GM23338 (cell line): ENCODE data around the gene NUFIP2.

ENCODE experiments used
- CREB1 ChIP-seq: fragments of 250-450 bp; sonication (Bioruptor Pico); IDR thresholded peaks from 2 replicates; pipeline ENCODE4 v1.5.0; 2020; ENCODE audit warnings: low read depth, mild to moderate bottlenecking, moderate library complexity
- EZH2 ChIP-seq: fragments of 200-600 bp; sonication (generic); IDR thresholded peaks from one replicate; pipeline ENCODE4 v1.8.0; 2017; ENCODE audit warnings: antibody characterized with exemption, mild to moderate bottlenecking, low read depth; ENCODE audit not compliant: unreplicated experiment
- EZH2phosphoT487 ChIP-seq: fragments of 200-600 bp; sonication (generic); IDR thresholded peaks from one replicate; pipeline ENCODE4 v1.8.1; 2018; ENCODE audit warnings: antibody characterized with exemption; ENCODE audit not compliant: unreplicated experiment
- POLR2AphosphoS5 ChIP-seq: IDR thresholded peaks from 2 replicates; pipeline ENCODE4 v1.6.1; 2016; ENCODE audit warnings: antibody characterized with exemption, low read depth
- ZNF114 ChIP-seq: fragments of 250-450 bp; sonication (Bioruptor Pico); IDR thresholded peaks from 2 replicates; pipeline ENCODE4 v1.5.0; 2020; ENCODE audit warnings: mild to moderate bottlenecking, moderate library complexity
- ZNF331 ChIP-seq: fragments of 250-450 bp; sonication (Bioruptor Pico); IDR thresholded peaks from 2 replicates; pipeline ENCODE4 v1.5.0; 2020; ENCODE audit warnings: low read depth, mild to moderate bottlenecking, moderate library complexity
- TF ChIP-seq, protein P1 (sequence below), 2 experiments: fragments of 200-600 bp in 1 of 2; sonication (generic) in 1 of 2; conservative IDR thresholded peaks; 2 replicates each; pipeline versions ENCODE4 v1.5.1 to v1.6.1; 2016 to 2017; ENCODE audit warnings: antibody characterized with exemption in 2 of 2, low read depth in 2 of 2, mild to moderate bottlenecking in 2 of 2, moderate library complexity in 1 of 2

DNA sequence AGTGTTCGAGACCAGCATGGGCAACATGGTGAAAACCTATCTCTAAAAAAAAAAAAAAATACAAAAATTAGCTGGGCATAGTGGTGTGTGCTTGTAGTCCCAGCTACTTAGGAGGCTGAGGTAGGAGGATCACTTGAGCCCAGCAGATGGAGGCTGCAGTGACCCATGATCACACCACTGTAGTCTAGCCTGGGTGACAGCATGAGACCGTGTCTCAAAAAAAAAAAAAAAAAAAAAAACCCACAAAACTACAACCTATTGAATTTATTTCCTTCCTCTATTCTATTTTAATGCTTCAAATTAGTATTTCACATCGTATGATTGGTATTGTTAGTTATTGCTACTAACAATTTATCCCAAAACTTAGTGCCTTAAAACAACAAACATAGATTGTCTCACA, 9.4 kb upstream of the NUFIP2 start:
- TF ChIP-seq, protein P1, sequence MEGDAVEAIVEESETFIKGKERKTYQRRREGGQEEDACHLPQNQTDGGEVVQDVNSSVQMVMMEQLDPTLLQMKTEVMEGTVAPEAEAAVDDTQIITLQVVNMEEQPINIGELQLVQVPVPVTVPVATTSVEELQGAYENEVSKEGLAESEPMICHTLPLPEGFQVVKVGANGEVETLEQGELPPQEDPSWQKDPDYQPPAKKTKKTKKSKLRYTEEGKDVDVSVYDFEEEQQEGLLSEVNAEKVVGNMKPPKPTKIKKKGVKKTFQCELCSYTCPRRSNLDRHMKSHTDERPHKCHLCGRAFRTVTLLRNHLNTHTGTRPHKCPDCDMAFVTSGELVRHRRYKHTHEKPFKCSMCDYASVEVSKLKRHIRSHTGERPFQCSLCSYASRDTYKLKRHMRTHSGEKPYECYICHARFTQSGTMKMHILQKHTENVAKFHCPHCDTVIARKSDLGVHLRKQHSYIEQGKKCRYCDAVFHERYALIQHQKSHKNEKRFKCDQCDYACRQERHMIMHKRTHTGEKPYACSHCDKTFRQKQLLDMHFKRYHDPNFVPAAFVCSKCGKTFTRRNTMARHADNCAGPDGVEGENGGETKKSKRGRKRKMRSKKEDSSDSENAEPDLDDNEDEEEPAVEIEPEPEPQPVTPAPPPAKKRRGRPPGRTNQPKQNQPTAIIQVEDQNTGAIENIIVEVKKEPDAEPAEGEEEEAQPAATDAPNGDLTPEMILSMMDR (conservative IDR thresholded peaks at IDR 0.05; ENCODE audit: low read depth in 2 of 2): no peak
- TF ChIP-seq EZH2phosphoT487: no peak
- no peak for TF ChIP-seq POLR2AphosphoS5
- TF ChIP-seq ZNF331 (CRISPR knock-in tag): no peak
- no peak for TF ChIP-seq ZNF114 (CRISPR knock-in tag)
- no peak for TF ChIP-seq CREB1
- no peak for TF ChIP-seq EZH2
